Hepatic stellate cell (primary cell): ENCODE data around the gene PHRF1.

ENCODE experiments used
- DNase-seq: peaks from one replicate; pipeline ENCODE4 v3.0.0; 2011; ENCODE audit warnings: low spot score

The PHRF1 gene

GRCh38 chr11:616320-617198, 40.3 kb downstream of the PHRF1 start:
- no peak for DNase-seq

- no peak for DNase-seq
These were observed 41.1 kb downstream of the PHRF1 start for GRCh38 chr11:617199-617911.

GRCh38 chr11:617912-618682, 41.8 kb downstream of the PHRF1 start:
- DNase-seq = no peak

GRCh38 chr11:618856-619627, 42.8 kb downstream of the PHRF1 start:
- DNase-seq = no peak

- no peak for DNase-seq
These were observed 43.4 kb downstream of the PHRF1 start for GRCh38 chr11:619628-620050.

GRCh38 chr11:620201-620600, 43.9 kb downstream of the PHRF1 start:
- DNase-seq = no peak

GRCh38 chr11:620935-621814, 44.9 kb downstream of the PHRF1 start:
- no peak for DNase-seq

- DNase-seq = no peak
These were observed 45.6 kb downstream of the PHRF1 start for GRCh38 chr11:621838-622237.

GRCh38 chr11:623349-623869, 47.1 kb downstream of the PHRF1 start:
- no peak for DNase-seq

- DNase-seq = no peak
These were observed 47.9 kb downstream of the PHRF1 start for GRCh38 chr11:623999-624704.

- no peak for DNase-seq
These were observed 48.7 kb downstream of the PHRF1 start, which contains the start of gene CDHR5 for GRCh38 chr11:624705-625635. TSS of gene CDHR5 (minus strand) at chr11:624955. CDS start at chr11:624902, 53 bp downstream.

- no peak for DNase-seq
These were observed 49.5 kb downstream of the PHRF1 start for GRCh38 chr11:625636-626268.

- no peak for DNase-seq
These were observed 50.4 kb downstream of the PHRF1 start, which contains the start of gene SCT for GRCh38 chr11:626475-627307. TSS of gene SCT (minus strand) at chr11:627181. CDS start at chr11:627143, 38 bp downstream.

GRCh38 chr11:627308-627576, 51.0 kb downstream of the PHRF1 start:
- no peak for DNase-seq

GRCh38 chr11:628056-628455, 51.8 kb downstream of the PHRF1 start:
- DNase-seq = no peak

GRCh38 chr11:629237-629583, 52.9 kb downstream of the PHRF1 start:
- no peak for DNase-seq

GRCh38 chr11:630871-631270, 54.6 kb downstream of the PHRF1 start:
- no peak for DNase-seq
